Measurements from ENCODE around the gene SLIT3. TPM values are rescaled to one million over a fixed set of nuclear protein-coding genes. Genes with fewer than 3 reads are reported as not detected.

Gene SLIT3
- total and polyA plus RNA-seq, 4 donors: 4.6 to 48.5 (median 19.8) TPM

- no peak for DNase-seq
- Histone ChIP-seq H3K4me3 (no peak overlapping the region), H3K9ac (ENCODE audit: insufficient read depth in 1 of 2, low read length in 2 of 2) (no peak overlapping the region), H3K27ac (ENCODE audit: low read depth in 1 of 2, low read length in 1 of 2) (no peak overlapping the region), H3K27me3 (ENCODE audit: control insufficient read depth in 3 of 3, insufficient read depth in 3 of 3, low read length in 2 of 3) (no peaks in the 10 kb centered on the region), H3K36me3 (ENCODE audit: control insufficient read depth in 4 of 4, insufficient read depth in 4 of 4, low read length in 4 of 4) (no peaks in the 10 kb centered on the region), H3K9me3 (ENCODE audit: control insufficient read depth in 4 of 4, insufficient read depth in 3 of 4, low read length in 3 of 4) (peaks cover 0 to 4% (median 0%) of the 10 kb centered on the region in 4 donors), H3K4me1 (ENCODE audit: control insufficient read depth in 5 of 5, insufficient read depth in 5 of 5, low read length in 5 of 5) (peaks cover 0 to 28% (median 7%) of the 10 kb centered on the region in 5 donors)
- TF ChIP-seq, protein P1, sequence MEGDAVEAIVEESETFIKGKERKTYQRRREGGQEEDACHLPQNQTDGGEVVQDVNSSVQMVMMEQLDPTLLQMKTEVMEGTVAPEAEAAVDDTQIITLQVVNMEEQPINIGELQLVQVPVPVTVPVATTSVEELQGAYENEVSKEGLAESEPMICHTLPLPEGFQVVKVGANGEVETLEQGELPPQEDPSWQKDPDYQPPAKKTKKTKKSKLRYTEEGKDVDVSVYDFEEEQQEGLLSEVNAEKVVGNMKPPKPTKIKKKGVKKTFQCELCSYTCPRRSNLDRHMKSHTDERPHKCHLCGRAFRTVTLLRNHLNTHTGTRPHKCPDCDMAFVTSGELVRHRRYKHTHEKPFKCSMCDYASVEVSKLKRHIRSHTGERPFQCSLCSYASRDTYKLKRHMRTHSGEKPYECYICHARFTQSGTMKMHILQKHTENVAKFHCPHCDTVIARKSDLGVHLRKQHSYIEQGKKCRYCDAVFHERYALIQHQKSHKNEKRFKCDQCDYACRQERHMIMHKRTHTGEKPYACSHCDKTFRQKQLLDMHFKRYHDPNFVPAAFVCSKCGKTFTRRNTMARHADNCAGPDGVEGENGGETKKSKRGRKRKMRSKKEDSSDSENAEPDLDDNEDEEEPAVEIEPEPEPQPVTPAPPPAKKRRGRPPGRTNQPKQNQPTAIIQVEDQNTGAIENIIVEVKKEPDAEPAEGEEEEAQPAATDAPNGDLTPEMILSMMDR (IDR thresholded peaks at IDR 0.05; ENCODE audit: control extremely low read depth, extremely low read depth): no peak
- WGBS, 2 donors: 74% methylated on average over 8 of the region's 8 CpGs
- no peak for ATAC-seq (ENCODE audit: insufficient read depth, low FRiP score)
Measured at GRCh38 chr5:169152453-169152852, 148.5 kb downstream of the SLIT3 start.

- Histone ChIP-seq H3K36me3 (ENCODE audit: control insufficient read depth in 4 of 4, insufficient read depth in 4 of 4, low read length in 4 of 4) (no peaks in the 10 kb centered on the region), H3K9me3 (ENCODE audit: control insufficient read depth in 4 of 4, insufficient read depth in 3 of 4, low read length in 3 of 4) (peaks cover 0 to 2% (median 0%) of the 10 kb centered on the region in 4 donors), H3K27ac (ENCODE audit: low read depth in 1 of 2, low read length in 1 of 2) (no peak overlapping the region), H3K9ac (ENCODE audit: insufficient read depth in 1 of 2, low read length in 2 of 2) (no peak overlapping the region), H3K4me3 (no peak overlapping the region), H3K27me3 (ENCODE audit: control insufficient read depth in 3 of 3, insufficient read depth in 3 of 3, low read length in 2 of 3) (no peaks in the 10 kb centered on the region), H3K4me1 (ENCODE audit: control insufficient read depth in 5 of 5, insufficient read depth in 5 of 5, low read length in 5 of 5) (peaks cover 0 to 31% (median 10%) of the 10 kb centered on the region in 5 donors)
- WGBS, 2 donors: 60 to 66% methylated on average over 6 of the region's 6 CpGs
- ATAC-seq (ENCODE audit: insufficient read depth, low FRiP score): no peak
- DNase-seq: no peak
- TF ChIP-seq, protein P1 (IDR thresholded peaks at IDR 0.05; ENCODE audit: control extremely low read depth, extremely low read depth): no peak
Measured at GRCh38 chr5:169151051-169151805, 149.7 kb downstream of the SLIT3 start.

GRCh38 chr5:169150108-169150507 is 150.8 kb downstream of the SLIT3 start:
- TF ChIP-seq, protein P1 (IDR thresholded peaks at IDR 0.05; ENCODE audit: control extremely low read depth, extremely low read depth): no peak
- Histone ChIP-seq H3K9ac (ENCODE audit: insufficient read depth in 1 of 2, low read length in 2 of 2) (no peak overlapping the region), H3K4me3 (no peak overlapping the region), H3K36me3 (ENCODE audit: control insufficient read depth in 4 of 4, insufficient read depth in 4 of 4, low read length in 4 of 4) (no peaks in the 10 kb centered on the region), H3K4me1 (ENCODE audit: control insufficient read depth in 5 of 5, insufficient read depth in 5 of 5, low read length in 5 of 5) (peaks cover 0 to 31% (median 10%) of the 10 kb centered on the region in 5 donors), H3K27me3 (ENCODE audit: control insufficient read depth in 3 of 3, insufficient read depth in 3 of 3, low read length in 2 of 3) (no peaks in the 10 kb centered on the region), H3K9me3 (ENCODE audit: control insufficient read depth in 4 of 4, insufficient read depth in 3 of 4, low read length in 3 of 4) (peaks cover 0 to 2% (median 0%) of the 10 kb centered on the region in 4 donors), H3K27ac (ENCODE audit: low read depth in 1 of 2, low read length in 1 of 2) (no peak overlapping the region)
- ATAC-seq (ENCODE audit: insufficient read depth, low FRiP score) (no peak), DNase-seq (no peak)
- 86 to 89% methylated on average over 3 of the region's 3 CpGs for WGBS, 2 donors
